Right lobe of liver (tissue), 4 donors: Measurements from ENCODE around the gene CDHR2.

Experiments
- CTCF ChIP-seq, 4 donors: fragments of 200-600 bp in 3 of 4; fragments of 450-650 bp in 1 of 4; IDR thresholded peaks; one replicate each; pipeline versions ENCODE4 v1.5.1 to v1.8.0; 2016 to 2022; ENCODE audit warnings: antibody characterized with exemption in 4 of 4, mild to moderate bottlenecking in 2 of 4
- POLR2A ChIP-seq: fragments of 450-650 bp; IDR thresholded peaks from one replicate; pipeline ENCODE4 v1.6.1; 2017; ENCODE audit warnings: antibody characterized with exemption, mild to moderate bottlenecking
- donor health status: DM: no; HTN: no; CAD: no.
- donor health status: DM: no; HTN: no; CAD: no.
- donor health status: DM: no; HTN: yes; CAD: no.

- TF ChIP-seq CTCF (IDR thresholded peaks at IDR 0.05) (no peak), POLR2A (no peak)
Measured at GRCh38 chr5:176619203-176619568, 70.0 kb downstream of the CDHR2 start.
